Activated gamma-delta T cell (primary cell): Measurements from ENCODE around the gene CNOT3.

Experiments
- DNase-seq: peaks from one replicate; lab custom pipeline; 2025; lab: John Stamatoyannopoulos, UW

The CNOT3 gene

DNA sequence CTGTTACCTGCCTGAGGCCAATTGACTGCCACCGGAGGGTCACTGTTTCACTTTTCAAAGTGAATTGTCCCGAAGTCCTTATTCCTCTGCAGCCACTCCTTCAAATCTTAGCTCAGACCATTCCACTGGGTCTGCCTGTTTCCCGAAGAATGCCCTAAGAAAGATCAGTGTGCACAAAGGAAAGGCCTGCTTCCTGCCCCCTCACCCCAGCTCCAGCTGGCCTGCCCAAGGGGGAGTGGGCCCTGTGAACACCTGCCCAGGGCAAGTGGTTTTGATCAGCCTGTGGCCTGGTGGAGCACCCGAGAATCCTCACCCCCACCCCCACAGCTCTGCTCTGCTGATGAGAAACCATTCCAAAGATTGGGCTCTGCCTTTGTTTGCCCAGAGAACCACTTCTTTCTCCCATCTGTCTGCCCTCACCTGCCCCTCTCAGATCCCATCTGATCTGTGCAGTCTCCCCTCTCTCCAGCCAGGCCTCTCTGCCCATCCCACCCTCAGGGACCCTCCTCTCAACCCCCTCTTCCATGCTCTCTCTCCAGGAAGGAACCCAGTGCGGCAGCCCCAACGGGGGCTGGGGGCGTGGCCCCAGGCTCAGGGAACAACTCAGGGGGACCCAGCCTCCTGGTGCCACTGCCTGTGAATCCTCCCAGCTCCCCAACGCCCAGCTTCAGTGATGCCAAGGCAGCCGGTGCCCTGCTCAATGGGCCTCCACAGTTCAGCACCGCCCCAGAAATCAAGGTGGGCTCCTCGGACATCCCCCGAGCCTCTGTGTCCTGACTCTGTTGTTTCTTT lies 11.7 kb downstream of the CNOT3 start:
- DNase-seq = no peak

DNA sequence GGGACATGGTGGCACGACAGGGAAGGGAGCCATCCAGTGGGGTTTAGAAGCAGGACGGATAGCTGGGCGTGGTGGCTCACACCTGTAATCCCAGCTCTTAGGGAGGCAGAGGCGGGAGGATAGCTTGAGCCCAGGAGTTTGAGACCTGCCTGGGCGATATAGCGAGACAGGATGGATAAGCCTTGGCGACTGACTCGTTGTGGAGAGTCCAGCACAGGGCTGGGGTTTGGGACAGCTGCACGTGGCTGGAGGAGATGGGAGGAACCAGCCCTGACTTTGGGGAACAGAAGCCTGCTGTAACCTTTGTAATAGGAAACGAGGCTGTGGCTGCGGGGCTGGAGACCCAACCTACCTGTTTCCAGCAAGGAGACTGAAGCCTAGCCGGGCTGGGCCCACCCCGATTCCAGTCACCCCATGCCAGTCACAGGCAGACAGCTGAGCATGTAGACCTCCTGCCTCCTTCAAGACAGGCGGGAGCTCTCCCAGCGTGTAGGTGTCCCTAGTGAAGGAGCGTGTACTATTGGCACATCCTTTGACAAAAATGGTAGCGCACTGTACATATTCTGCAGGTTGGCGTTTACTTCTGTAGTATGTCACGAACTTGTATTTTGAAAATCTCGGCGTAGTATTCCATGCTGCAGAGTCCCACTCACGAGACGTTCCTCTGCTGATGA lies 13.9 kb downstream of the CNOT3 start:
- DNase-seq = no peak

DNA sequence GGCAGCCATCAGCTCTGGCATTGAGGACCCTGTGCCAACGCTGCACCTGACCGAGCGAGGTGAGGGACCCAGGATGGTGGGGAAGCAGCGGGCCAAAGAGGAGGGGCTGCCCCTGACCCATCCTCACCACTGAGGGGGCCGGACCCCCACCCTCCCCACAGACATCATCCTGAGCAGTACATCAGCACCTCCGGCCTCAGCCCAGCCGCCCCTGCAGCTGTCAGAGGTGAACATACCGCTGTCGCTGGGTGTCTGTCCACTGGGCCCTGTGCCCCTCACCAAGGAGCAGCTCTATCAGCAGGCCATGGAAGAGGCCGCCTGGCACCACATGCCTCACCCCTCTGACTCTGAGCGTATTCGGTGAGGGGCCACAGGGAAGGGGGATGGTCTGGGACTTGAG lies 14.7 kb downstream of the CNOT3 start:
- DNase-seq = no peak

DNA sequence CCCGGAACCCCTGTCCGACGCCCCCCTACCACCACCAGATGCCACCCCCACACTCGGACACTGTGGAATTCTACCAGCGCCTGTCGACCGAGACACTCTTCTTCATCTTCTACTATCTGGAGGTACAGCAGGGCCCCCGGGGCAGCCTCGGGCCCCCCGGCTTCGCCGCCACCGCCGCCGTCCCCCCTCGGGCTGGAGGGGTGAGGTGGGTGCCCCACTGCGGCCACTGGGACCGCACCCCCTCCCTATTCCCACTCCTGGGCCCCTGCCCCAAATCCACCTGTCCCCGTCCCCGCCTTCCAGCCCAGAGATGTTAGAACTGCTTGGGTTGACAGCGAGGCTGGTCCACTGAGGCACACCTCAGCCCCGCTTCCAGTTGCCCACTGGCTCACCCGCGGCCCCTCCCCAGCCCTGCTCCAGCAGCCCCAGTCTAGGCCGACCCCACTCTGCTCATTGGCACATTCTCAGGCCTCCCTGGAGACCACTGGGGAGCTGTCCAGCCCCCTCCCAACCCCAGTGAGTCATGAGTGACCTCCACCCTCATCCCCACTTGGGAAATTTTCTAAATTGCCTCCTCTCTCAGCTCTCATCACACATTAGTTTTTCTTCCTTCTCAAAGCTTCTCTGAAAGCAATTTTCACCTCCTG lies 15.4 kb downstream of the CNOT3 start:
- DNase-seq = no peak

DNA sequence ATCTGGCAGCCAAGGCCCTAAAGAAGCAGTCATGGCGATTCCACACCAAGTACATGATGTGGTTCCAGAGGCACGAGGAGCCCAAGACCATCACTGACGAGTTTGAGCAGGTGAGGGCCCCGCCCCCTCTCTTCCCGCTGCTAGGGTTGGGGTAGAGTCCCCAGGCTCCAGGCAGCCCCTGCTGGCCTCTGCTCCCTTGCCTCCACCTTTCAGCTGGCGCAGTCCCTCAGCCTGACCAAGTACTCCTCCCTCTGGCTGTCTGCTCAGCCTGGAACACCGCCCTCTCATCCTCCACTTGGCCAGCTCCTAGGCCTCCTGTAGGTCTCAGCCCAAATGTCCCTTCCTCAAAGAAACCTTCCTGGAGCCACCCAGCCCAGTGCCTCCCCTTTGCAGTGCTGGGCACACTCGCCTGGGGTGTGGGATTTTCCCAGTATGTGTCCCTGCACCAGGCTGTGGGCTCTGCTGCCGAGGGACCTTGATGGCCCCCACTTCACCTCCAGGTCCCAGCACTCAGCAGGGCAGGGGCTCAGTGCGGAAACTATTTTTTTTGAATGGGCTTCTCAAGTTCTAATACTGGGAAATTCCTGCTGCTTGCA lies 16.3 kb downstream of the CNOT3 start:
- DNase-seq = no peak

DNA sequence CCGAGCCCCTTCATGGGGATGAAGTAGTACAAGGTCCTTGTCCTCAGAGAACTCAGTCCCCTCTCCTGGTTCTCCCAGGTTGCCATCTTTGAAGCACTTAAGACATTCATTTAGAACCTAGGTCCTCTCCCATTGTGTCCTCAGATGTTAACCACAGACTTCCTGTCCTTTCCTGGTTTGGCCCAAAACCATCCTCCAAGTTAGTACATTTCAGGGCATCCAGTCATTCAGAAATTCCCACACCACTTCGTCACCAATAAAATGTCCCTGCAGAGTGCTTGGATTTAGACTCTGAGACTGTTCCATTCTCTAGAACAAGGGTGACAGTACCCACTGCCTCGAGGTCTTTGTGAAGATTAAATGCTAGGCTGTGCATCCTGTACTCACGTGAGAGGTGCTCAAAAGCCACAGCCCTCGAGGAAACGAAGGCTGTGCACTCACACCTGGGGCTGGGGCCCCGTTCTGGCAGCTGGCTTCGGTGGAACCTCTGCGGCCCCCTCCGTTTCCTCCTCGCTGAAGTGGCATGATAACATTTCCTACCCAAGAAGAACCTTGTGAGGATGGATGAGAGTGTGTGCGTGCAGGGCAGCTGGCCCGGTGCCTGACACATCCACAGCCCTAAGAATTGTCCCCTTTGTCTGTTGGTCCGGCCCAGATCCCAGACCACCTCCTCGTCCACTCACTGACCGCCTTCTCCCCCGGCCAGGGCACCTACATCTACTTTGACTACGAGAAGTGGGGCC lies 17.2 kb downstream of the CNOT3 start:
- DNase-seq = no peak

DNA sequence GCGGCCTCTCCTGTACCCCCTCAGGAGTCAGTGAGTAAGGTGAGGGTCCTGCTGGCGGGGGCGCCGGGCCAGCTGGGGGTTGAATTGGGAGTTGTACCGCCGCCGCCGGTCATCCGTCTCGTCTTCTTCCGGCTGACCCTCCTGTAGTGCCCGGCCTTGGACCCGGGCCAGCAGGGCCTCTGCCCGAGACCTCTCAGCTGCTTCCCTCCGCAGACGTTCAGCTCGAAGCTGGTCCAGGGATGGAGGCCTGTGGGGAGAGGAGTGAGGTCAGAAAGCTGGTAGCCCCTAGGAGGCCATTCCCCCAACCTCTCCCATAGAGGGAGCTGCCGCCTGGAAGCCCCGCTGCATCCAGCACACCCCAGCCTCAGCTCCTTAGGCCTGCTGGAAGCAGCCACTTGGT lies 18.1 kb downstream of the CNOT3 start:
- DNase-seq = no peak

DNA sequence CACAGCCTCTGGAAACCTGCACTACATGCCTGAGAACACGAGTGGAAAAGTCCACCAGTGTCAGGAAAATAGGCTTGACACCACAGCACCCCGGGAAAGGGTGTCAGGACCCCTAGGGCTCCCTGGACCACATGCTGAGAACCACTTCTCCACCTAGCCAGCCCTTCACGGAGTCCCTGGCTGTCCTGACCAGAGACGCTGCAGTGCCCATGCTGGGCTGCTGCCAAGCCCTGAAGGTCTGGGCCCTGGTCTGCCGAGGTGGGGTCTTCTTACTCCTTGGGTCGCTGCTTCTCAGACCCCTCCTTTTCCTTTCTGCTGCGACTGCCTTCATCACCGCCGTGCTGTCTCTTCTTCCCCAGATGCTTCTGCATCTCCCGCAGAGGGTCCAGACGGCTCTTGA lies 18.9 kb downstream of the CNOT3 start:
- DNase-seq = no peak

DNA sequence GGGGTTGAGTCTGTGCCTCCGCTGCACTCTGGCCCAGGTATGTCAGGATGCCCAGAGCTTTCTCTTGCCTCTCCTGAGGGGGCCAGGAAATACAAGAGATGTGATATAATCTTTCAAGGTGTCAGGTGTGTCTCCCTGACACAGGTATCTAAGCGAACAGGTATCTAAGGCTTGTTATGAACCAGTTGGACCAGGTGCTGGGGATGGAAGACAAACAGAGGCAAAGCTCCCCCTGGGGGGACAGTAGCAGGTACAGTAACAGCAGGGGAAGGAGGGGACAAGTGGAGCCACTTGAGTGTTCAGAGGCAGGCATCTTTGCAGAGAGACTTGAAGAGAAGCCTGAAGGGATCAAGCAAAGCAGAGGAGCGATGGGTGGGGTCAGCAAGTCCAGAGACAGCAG lies 19.4 kb downstream of the CNOT3 start:
- no peak for DNase-seq

DNA sequence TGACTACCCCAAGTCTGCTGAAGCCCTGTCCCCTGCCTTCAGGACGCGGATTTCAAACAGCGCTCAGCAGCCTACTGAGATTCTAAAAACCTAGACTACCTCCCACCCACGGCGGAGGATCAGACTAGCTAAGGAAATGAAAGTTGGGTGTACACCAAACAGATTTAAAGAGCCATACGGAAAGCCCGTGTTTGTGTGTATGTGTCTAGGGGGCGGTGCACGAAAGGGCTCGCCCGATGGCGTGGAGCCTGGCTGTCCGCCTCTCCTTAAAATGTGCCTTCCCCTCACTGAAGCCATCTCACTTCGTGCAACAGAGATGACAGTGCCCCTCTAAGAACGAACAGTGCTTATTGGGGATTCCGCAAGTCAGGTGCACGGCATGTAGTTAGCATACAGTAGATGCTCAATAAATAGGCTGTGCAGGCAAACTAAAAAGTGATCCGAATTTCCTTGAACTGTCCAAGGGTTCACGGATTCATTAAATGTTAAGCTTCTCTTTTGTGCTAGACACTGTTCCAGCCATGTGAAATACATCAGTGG lies 21.3 kb downstream of the CNOT3 start:
- no peak for DNase-seq

DNA sequence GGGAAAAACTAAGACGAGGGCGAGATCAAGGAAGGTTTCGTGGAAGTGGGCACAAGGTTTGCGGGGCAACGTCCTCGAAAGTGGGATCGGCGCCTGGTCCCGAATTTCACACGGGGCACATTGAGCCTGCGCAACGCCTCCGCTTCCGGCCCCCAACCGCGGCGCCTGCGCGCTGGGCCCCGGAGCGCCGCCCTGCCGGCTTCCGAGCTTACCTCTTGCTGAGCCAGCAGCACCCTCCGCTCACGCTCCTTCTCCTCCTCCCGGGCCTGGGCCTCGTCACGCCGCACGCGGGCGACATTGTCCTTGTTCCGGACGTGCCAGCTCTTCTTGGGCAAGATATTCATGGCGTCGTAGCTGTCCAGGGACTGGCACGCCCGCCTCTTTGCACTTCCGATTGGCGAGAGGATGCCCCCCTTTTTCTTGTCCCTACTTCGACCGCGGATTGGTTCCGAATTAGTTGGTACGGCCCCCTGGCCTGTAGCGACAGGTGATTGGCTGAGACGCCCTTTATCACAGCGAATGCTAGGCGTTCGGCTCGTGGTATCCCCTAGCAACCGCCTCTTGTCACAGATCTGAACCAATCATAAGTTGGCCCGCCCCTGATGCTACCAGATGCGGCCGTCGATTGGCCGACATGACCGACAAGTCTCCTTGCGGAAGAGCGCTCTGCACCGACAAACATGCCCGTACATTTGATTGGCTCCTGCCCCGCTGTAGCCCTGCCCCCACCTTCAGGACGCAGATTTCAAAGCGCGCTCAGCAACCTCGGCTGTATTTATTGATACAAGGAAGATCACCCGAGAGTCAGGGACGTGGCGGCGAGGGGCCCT lies 22.0 kb downstream of the CNOT3 start, which contains the start of gene LENG1:
TSS of gene LENG1 (minus strand) at position 370 of the 830 bp plus-strand sequence. CDS start at position 344, 26 bp downstream.
- peak; percentile 79 for DNase-seq

DNA sequence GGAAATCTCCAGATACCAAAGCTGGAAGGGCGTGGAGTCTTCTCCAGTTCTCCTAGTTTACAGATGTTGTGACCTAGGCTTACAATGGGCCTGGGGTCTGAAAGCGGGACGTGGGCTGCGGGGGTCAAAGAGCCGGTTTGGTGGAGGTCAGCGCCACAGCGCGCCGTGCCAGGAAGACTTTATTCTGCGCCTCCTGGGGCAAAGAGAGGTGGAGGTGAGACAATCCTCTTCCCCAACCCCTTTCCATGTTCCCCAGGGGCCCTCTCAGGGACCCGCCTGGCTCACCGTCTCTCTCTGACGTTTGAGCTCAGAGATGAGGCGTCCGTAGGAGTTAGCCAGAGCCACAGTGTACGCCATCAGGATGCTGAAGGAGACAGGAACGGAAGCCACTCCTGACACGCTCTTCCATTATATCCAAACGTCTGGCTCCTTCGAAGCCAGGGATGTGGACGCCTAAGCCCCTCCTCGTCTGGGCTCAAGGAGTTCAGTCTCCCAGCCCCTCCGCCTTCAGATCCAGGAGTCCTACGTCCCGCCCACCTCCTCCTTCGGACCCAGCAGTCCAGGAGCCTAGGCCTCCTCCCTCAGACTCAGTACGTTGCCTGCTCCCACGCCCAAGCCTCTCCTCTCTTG lies 22.7 kb downstream of the CNOT3 start:
- DNase-seq = no peak

DNA sequence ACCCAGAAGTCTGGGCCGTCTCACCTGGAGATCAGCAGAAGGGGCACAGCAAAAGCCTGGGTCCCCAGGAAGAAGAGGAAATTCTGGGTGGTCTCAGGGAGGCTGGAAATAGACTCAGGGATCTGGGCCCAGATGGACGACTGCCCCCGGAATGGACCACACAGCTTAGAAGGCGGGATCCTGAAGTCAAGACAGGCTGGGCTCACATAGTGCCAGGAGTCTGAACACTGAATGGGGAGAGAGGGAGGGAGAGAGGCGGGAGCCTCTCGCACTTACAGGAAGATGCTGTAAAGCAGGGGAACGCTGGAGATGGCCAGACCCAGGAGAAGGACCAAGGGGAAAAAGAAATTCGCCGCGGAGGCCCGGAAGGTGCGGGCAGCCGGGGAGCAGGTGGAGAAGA lies 23.3 kb downstream of the CNOT3 start:
- no peak for DNase-seq

DNA sequence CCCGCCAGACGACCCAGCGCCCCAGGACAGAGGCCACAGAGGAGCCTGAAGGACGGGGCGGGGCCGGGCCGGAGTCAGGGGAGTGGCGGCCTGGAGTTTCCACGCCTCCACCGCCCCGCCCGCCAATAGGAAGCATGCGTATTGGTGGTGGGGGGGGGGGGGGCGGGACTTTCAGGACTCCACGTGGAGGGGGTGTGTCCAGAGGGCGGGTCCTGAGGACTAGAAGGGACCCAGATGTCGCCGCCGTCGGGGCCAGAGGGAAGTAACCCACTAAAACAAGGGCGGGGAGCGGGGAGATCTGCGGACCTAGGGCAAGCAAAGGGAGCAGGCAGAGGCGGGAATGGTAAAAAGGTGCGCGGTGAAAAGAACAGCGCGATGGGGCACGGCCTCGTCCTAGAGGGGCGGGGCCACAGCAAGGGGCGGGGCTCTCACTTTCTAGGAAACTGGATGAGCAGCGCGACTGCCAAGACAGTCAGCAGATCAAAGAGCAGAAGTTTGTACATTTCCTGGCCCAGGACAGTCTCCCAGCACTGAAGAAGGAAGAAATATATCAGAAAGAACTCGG lies 24.8 kb downstream of the CNOT3 start:
- peak; percentile 46 for DNase-seq

DNA sequence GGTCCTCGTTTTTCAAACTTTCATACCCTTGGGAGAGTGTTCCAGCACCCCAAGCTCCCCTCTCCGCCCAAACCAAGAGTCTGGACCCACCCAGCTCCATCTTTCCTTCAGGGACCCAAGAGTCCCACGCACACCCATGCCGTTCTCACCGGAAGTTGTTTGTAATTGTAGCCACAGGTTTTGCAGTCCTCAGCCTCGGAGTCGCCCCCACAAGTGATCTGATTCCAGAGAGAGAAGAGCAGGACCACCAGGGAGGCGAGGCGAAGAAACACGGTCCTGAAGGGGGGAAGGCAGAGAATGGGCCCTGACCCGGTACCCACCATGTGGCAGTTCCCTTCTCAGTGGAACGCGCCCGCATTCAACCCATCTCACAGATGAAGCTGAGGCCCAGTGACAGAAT lies 25.3 kb downstream of the CNOT3 start:
- DNase-seq = no peak

DNA sequence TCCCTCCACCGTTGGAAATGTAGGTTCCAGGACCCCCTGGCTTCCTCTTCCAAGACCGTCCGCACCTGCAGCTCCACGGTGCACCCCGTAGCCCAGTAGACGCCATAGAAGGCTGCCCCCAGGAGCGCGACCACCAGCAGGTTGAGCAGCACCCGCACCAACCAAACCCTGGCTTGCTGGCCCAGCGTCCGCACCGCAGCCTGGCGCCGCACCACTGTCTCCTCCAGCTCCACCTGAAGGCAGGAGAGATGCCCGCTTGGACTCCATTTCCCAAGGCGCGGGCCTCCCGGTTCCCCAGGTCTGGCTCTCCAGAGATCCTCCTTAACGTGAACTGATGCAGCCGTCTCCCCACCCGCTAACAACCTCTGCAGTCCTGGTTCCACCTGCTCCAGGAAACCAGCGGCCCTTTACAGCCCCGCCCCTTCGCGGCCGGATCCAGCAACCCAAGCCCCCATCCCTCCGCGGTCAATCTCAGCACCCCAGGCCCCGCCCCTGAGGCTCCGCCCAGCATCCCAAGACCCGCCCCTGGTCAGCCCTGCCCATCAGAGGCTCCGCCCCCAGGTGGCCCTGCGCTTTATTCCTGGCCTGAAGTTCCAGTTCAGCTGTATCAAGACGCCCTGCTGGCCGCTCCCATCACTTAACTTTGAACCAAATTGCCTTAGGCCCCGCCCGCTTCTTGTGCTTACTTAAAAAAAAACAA lies 27.0 kb downstream of the CNOT3 start:
- peak; percentile 63 for DNase-seq

DNA sequence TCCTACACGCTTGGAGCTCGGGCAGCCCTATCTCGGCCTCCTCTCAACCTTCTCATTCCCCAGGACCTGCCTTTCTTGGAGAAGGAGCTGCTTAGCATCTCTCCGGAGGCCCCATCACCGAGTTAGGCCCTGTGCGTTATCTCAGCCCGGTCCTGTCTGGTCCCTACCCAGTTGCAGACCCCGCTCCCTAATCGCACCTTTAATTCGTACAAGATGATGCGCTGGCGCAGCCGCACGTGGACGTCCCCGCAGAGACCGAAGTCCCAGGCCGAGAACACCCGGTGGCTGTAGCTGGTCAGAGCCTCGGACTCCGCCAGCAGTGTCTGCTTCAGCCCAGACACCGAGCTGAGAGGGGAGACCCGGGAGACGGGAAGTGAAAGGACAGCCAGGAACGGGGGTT lies 27.7 kb downstream of the CNOT3 start:
- DNase-seq = no peak

DNA sequence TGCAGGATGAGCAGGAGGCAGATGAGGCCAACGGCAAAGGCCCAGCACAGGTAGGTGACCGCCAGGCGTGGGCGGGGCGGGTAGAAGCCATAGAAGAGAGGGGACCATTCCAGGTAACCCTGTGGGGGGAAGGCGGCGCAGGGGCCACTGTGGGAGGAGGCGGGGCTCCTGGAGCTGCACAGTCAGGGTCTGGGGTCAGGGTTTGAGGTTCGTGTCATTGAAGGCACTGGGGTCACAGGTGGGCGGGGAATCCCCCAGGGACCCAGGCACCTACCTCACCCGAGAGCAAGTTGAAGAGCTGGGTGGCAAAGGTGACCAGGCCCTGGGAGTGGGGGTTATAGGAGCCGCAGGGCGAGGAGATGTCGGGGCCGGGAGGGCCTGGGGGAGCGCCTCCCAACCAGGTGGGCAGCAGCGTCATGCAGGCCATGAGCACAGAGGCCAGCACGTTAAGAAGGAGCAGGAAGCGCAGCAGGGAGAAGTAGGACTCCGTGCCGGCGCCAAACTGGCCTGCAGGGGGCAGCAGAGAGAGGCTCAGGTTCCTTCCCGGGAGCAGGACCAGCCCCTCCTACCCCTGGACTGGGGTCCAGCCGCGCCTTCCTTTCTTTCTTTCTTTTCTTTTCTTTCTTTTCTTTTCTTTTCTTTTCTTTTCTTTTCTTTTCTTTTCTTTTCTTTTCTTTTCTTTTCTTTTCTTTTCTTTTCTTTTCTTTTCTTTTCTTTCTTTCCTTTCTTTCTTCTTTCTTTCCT lies 30.8 kb downstream of the CNOT3 start:
- DNase-seq = peak; percentile 66
